HL-60 (cell line): ENCODE measurements around the gene EML6.

Experiments used
- CTCF ChIP-seq: IDR thresholded peaks from one replicate; pipeline ENCODE4 v1.5.1; 2011; ENCODE audit warnings: low read length, control low read depth, inconsistent platforms; ENCODE audit not compliant: insufficient read depth
- POLR2AphosphoS5 ChIP-seq: IDR thresholded peaks from 2 replicates; pipeline ENCODE4 v1.6.1; 2012; ENCODE audit warnings: low read depth

GRCh38 chr2:54809819-54810218, 86.4 kb downstream of the EML6 start:
- no peak for TF ChIP-seq CTCF
- TF ChIP-seq POLR2AphosphoS5: no peak
